ENCODE data around the gene CAMKK2. TPM values are rescaled to one million over a fixed set of nuclear protein-coding genes. Genes with fewer than 3 reads are reported as not detected.

CAMKK2 gene
- 25.1 and 26.1 TPM in 2 replicates for total RNA-seq

DNA sequence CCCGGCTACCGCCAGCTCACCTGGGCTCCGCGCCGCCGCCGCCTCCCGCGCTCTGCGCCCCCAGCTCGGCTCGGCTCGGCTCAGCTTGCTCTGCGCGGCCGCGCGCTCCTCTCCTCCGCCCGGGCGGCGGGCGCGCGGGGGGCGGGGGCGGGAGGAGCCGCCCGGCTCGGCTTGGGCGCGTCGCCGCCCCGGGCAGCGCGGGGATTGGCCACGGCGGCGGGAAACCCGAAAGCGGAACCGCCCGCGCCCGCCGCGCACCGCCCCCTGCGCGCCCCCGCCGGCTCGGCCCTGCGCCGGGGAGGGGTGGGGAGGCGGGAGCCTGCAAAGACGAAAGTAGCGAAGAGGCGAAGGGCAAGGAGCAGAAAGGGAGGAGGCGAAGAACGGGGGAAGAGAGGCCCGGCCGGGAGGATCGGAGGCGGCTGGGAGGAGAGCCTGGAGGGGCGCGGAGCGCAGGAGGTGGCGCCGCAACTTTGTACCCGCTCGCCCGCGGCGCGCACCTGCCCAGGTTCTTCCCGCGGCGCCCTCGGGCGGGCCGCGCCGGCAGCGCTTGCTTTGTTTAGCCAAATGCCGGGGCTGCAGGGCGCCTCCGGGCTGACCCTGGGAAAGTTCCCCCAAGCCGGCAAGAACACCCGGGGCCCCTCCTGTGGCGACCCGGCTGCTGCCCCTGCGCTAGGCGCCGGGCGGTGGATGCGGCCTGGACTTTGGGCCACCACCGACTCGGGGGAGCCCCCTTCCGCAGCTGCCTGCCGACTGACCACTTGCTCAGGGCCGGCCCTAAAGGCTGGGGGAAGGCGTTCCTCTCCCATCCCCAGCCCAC, at the start of gene CAMKK2:
Gene CAMKK2 (minus strand): TSS at position 92 of the 817 bp plus-strand sequence. CDS start 22,183 bp downstream, outside the sequence.

DNA sequence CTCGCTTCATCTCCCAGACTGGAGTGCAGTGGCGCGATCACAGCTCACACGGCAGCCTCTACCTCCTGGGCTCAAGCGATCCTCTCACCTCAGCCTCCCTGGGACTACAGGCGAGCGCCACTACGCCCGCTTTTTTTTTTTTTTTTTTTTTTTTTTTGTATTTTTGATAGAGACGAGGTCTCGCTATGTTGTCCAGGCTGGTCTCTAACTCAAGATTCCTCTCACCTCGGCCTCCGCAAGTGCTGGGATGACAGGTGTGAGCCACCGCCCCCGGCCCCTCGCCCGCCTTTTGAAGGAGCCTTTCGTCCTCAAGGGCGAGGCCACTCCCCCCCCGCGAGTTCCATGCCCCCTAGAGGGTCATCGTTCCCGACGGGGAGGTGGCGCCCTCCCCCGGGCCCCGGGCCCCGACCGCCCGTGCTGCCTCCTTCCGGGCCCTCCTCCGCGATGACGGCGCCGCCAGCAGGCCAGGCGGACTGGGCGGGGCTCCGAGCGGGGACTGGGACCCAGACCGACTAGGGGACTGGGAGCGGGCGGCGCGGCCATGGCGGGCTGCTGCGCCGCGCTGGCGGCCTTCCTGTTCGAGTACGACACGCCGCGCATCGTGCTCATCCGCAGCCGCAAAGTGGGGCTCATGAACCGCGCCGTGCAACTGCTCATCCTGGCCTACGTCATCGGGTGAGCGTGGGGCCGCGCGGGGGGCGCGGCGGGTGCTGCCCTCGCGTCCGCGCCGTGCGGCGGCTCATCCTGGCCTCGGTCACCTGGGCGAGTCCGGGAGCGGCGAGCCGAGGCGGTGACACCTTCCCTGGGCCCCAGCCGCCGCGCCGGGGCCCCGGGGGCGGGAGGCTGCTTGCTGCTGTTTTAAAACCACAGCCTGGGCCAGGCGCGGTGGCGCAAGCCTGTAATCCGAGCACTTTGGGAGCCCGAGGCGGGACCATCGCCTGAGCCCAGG, 86.6 kb downstream of the CAMKK2 start, which contains the start of gene P2RX4:
Gene P2RX4 (plus strand): TSS at position 506 of the 949 bp plus-strand sequence. CDS start 36 bp downstream, at position 542.

Other genes with a start within 250 kb of the CAMKK2 start
- gene P2RX7, start 163.8 kb downstream of the CAMKK2 start, total RNA-seq = 2.4 TPM in 2 replicates
- 19.0 and 30.0 TPM in 2 replicates for gene P2RX4, start 86.6 kb downstream of the CAMKK2 start, total RNA-seq
- 134 and 146 TPM in 2 replicates for gene ANAPC5, start 55.7 kb upstream of the CAMKK2 start, total RNA-seq
- gene RNF34, start 103.4 kb upstream of the CAMKK2 start, total RNA-seq = 45.2 and 48.5 TPM in 2 replicates

Data from hair follicle dermal papilla cell (primary cell).